Bronchial epithelial cell (primary cell): ENCODE data around the gene PGGHG. TPM values are rescaled to one million over a fixed set of nuclear protein-coding genes. Genes with fewer than 3 reads are reported as not detected.
A peak's percentile ranks its signal among the peaks of the same experiment; 100 is the strongest.

Experiments
- DNase-seq: peaks from one replicate; pipeline ENCODE4 v3.0.0-alpha.2; 2010; ENCODE audit warnings: low read depth
- FAIRE-seq: peaks from 2 replicates; lab custom pipeline; 2011; peaks lifted over from hg19 to GRCh38; lab: Jason Lieb, UNC
- H3K27me3 ChIP-seq: 2 replicates; pipeline ENCODE4 v1.5.1; 2011; ENCODE audit warnings: low read length; ENCODE audit not compliant: control insufficient read depth, insufficient read depth
- H3K36me3 ChIP-seq: 2 replicates; pipeline ENCODE4 v1.5.1; 2011; ENCODE audit warnings: low read length; ENCODE audit not compliant: control insufficient read depth, insufficient read depth
- H3K4me3 ChIP-seq: 2 replicates; pipeline ENCODE4 v1.5.1; 2011; ENCODE audit warnings: mild to moderate bottlenecking, low read depth, low read length, control low read depth
- CTCF ChIP-seq: IDR thresholded peaks from 2 replicates; pipeline ENCODE4 v1.5.1; 2011; ENCODE audit warnings: mild to moderate bottlenecking, moderate library complexity, low read length, control low read depth, inconsistent platforms; ENCODE audit not compliant: insufficient read depth, severe bottlenecking
- total RNA-seq: library from RNA; depleted of rRNA; stranded (reverse); fragments of >200 nt; gene quantifications from 2 replicates; pipeline ENCODE4 v1.2.1, GENCODE V29; 2014

The PGGHG gene
- total RNA-seq, 1 donor from 2014 or later: 3.2 TPM

GRCh38 chr11:297051-297585 is 8.2 kb downstream of the PGGHG start:
- Histone ChIP-seq H3K36me3 (no peaks in the 10 kb centered on the region), H3K27me3 (peaks cover 12% of the 10 kb centered on the region), H3K4me3 (no peak overlapping the region)
- DNase-seq (no peak), FAIRE-seq (no peak)
- TF ChIP-seq CTCF: no peak

- peaks cover 12% of the 10 kb centered on the region for H3K27me3 ChIP-seq
- DNase-seq: no peak
- FAIRE-seq: no peak
- TF ChIP-seq CTCF: no peak
- H3K36me3 ChIP-seq: no peaks in the 10 kb centered on the region
- H3K4me3 ChIP-seq: no peak overlapping the region
Measured at GRCh38 chr11:297586-298405, 8.9 kb downstream of the PGGHG start.

- no peak for TF ChIP-seq CTCF
- FAIRE-seq: no peak
- Histone ChIP-seq H3K36me3 (no peaks in the 10 kb centered on the region), H3K27me3 (peaks cover 12% of the 10 kb centered on the region), H3K4me3 (no peak overlapping the region)
- no peak for DNase-seq
Measured at GRCh38 chr11:298406-299065, 9.6 kb downstream of the PGGHG start.

GRCh38 chr11:299081-299891 is 10.4 kb downstream of the PGGHG start, which contains the start of gene IFITM5:
TSS of gene IFITM5 (minus strand) at chr11:299526. CDS start at chr11:299490, 36 bp downstream.
- FAIRE-seq (no peak), DNase-seq (no peak)
- no peak within 1 kb of the TSS for H3K4me3 ChIP-seq
- peaks cover 12% of the 10 kb centered on the region for H3K27me3 ChIP-seq
- no peak for TF ChIP-seq CTCF
- H3K36me3 ChIP-seq: no peaks in the 10 kb centered on the region

GRCh38 chr11:299951-300735 is 11.2 kb downstream of the PGGHG start:
- FAIRE-seq (no peak), DNase-seq (no peak)
- TF ChIP-seq CTCF: peak; percentile 4
- Histone ChIP-seq H3K27me3 (peaks cover 12% of the 10 kb centered on the region), H3K36me3 (no peaks in the 10 kb centered on the region), H3K4me3 (no peak overlapping the region)
